NT2/D1 (cell line): Measurements from ENCODE around the gene FAM76B.
A peak's percentile ranks its signal among the peaks of the same experiment; 100 is the strongest.

Experiments
- DNase-seq: peaks from one replicate; pipeline ENCODE4 v3.0.0-alpha.2; 2011; ENCODE audit warnings: low read depth, low spot score
- H3K27me3 ChIP-seq: 2 replicates; pipeline ENCODE4 v1.6.0; 2011; ENCODE audit warnings: mild to moderate bottlenecking; ENCODE audit not compliant: insufficient read length, insufficient read depth
- H3K36me3 ChIP-seq: 2 replicates; pipeline ENCODE4 v1.6.1; 2011; ENCODE audit warnings: mild to moderate bottlenecking, low read length, mixed read lengths; ENCODE audit not compliant: insufficient read depth, insufficient read length
- H3K4me1 ChIP-seq: 2 replicates; pipeline ENCODE4 v1.5.1; 2011; ENCODE audit not compliant: insufficient read depth, insufficient read length
- H3K4me3 ChIP-seq: 2 replicates; pipeline ENCODE4 v1.5.1; 2011; ENCODE audit warnings: low read depth; ENCODE audit not compliant: insufficient read length
- H3K9ac ChIP-seq: 2 replicates; pipeline ENCODE4 v1.6.0; 2011; ENCODE audit warnings: low read depth; ENCODE audit not compliant: insufficient read length
- H3K9me3 ChIP-seq: 2 replicates; pipeline ENCODE4 v1.5.1; 2011; ENCODE audit warnings: mild to moderate bottlenecking, low read length; ENCODE audit not compliant: insufficient read depth
- SUZ12 ChIP-seq: IDR thresholded peaks from 2 replicates; pipeline ENCODE4 v1.6.1; 2011; ENCODE audit not compliant: insufficient read length, insufficient read depth; ENCODE audit errors: extremely low read depth
- YY1 ChIP-seq: IDR thresholded peaks from 2 replicates; pipeline ENCODE4 v1.6.1; 2011; ENCODE audit not compliant: insufficient read length, insufficient read depth
- ZNF274 ChIP-seq: IDR thresholded peaks from 2 replicates; pipeline ENCODE4 v1.6.1; 2011; ENCODE audit warnings: mild to moderate bottlenecking, low read depth, low read length

FAM76B gene

GRCh38 chr11:95776859-95777258, 12.7 kb downstream of the FAM76B start:
- TF ChIP-seq YY1: no peak
- TF ChIP-seq ZNF274: no peak
- TF ChIP-seq SUZ12: no peak
- Histone ChIP-seq H3K4me3 (no peak overlapping the region), H3K4me1 (no peaks in the 10 kb centered on the region), H3K9ac (no peak overlapping the region), H3K27me3 (no peaks in the 10 kb centered on the region), H3K36me3 (peaks cover 81% of the 10 kb centered on the region), H3K9me3 (no peaks in the 10 kb centered on the region)
- no peak for DNase-seq

GRCh38 chr11:95768521-95768920, 21.1 kb downstream of the FAM76B start:
- Histone ChIP-seq H3K9ac (no peak overlapping the region), H3K36me3 (peaks cover 15% of the 10 kb centered on the region), H3K4me1 (no peaks in the 10 kb centered on the region), H3K9me3 (no peaks in the 10 kb centered on the region), H3K27me3 (no peaks in the 10 kb centered on the region), H3K4me3 (no peak overlapping the region)
- no peak for DNase-seq
- TF ChIP-seq YY1: no peak
- no peak for TF ChIP-seq ZNF274
- TF ChIP-seq SUZ12: no peak

DNA sequence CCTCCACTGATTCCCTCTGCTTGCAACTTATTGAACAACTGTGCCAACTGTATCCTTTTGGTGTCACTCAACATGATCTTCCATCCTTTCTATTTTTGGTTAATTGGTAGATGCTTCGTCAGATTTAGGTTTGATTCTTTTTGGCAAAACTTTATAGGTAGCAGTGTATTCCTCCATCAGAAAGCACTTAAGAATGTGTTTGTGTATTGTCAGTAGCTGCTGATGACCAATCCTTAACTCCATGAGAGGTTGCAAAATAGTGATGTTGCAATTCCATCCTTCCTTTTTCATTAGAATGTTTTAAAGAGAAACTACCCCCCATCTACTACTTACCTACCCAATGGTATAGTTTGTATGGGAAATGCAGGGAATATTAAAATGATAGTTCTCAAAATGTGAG, 22.1 kb downstream of the FAM76B start:
- Histone ChIP-seq H3K4me1 (no peaks in the 10 kb centered on the region), H3K4me3 (no peak overlapping the region), H3K9me3 (no peaks in the 10 kb centered on the region), H3K27me3 (no peaks in the 10 kb centered on the region), H3K9ac (no peak overlapping the region), H3K36me3 (peaks cover 7% of the 10 kb centered on the region)
- no peak for TF ChIP-seq ZNF274
- TF ChIP-seq SUZ12: no peak
- no peak for DNase-seq

DNA sequence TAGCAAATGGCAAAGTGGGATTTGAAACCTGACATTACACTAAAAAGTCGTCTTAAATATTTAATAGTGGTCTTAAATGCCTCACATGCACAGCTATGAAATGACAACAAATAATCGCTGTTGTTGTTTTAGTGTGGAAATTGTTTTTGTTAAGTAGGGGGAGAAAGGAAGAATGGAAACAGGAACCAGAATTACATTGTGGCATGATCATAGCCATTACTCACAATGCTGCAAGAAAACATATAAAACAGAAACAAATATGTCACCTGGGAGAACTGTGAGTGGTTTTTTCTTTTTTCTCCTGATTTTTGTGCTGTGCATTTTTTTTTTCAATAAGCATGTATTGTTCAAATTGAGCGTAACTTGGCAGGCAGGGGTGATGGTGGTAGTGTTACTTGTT, 22.9 kb downstream of the FAM76B start:
- no peaks in the 10 kb centered on the region for H3K4me1 ChIP-seq
- H3K9ac ChIP-seq: no peak overlapping the region
- H3K27me3 ChIP-seq: no peaks in the 10 kb centered on the region
- no peak for DNase-seq
- no peaks in the 10 kb centered on the region for H3K9me3 ChIP-seq
- TF ChIP-seq ZNF274 (no peak), YY1 (no peak), SUZ12 (no peak)
- no peak overlapping the region for H3K4me3 ChIP-seq
- H3K36me3 ChIP-seq: peaks cover 6% of the 10 kb centered on the region

DNA sequence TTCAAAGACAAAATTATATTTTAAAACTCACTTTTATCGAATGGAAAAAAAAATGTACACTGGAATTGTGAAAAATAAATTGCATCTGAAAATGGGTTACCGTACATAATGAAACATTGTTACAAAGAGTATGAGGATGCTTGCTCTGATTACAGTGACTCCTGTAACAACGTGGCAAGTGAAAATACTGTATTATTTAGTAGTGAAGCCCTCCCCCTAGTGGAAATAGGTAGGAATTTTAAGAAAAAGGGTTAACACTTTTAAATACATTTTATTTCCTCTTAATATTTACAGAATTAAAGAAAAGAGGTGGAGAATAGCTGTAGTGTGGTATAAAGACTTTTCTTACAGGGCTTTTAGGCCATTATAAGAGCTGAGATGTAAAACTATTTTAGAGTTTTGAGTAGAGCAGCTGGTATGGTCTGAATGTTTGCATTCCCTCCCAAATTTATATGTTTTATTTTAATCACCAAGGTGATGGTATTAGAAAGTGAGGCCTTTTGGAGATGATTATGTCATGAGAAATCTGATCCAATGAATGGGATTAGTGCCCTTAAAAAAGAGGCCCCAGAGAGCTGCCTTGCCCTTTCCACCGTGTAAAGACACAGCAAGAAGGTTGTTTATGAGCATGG, 25.2 kb downstream of the FAM76B start:
- Histone ChIP-seq H3K9me3 (no peaks in the 10 kb centered on the region), H3K4me3 (no peak overlapping the region), H3K9ac (no peak overlapping the region), H3K27me3 (no peaks in the 10 kb centered on the region), H3K4me1 (peaks cover 2% of the 10 kb centered on the region), H3K36me3 (no peaks in the 10 kb centered on the region)
- no peak for TF ChIP-seq SUZ12
- peak; percentile 16 for DNase-seq

DNA sequence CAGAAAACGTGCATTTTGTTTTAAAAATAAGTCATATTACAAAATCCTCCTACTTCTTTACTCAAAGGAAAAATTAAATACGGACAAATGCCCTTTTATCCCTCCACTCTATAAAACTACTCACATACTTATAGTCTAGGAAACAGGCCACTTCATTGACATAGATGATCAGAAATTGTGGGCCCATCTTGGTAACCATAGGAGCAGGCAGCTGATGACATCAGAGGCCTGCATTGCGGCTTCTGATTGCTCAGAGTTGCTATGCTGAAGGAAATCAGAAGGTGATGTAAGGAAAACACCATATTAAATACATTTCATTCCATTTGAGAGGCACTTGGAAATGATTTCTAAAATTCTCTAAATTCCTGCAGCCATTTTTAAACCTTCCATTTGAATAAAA, 27.0 kb downstream of the FAM76B start:
- no peaks in the 10 kb centered on the region for H3K27me3 ChIP-seq
- peaks cover 2% of the 10 kb centered on the region for H3K4me1 ChIP-seq
- no peak overlapping the region for H3K9ac ChIP-seq
- no peak overlapping the region for H3K4me3 ChIP-seq
- no peaks in the 10 kb centered on the region for H3K36me3 ChIP-seq
- TF ChIP-seq SUZ12 (no peak), YY1 (no peak), ZNF274 (no peak)
- H3K9me3 ChIP-seq: no peaks in the 10 kb centered on the region
- DNase-seq: no peak

GRCh38 chr11:95760941-95761340, 28.6 kb downstream of the FAM76B start:
- Histone ChIP-seq H3K36me3 (no peaks in the 10 kb centered on the region), H3K4me3 (no peak overlapping the region), H3K27me3 (no peaks in the 10 kb centered on the region), H3K9ac (no peak overlapping the region), H3K9me3 (no peaks in the 10 kb centered on the region), H3K4me1 (peaks cover 2% of the 10 kb centered on the region)
- TF ChIP-seq ZNF274 (no peak), YY1 (no peak), SUZ12 (no peak)
- DNase-seq: no peak

DNA sequence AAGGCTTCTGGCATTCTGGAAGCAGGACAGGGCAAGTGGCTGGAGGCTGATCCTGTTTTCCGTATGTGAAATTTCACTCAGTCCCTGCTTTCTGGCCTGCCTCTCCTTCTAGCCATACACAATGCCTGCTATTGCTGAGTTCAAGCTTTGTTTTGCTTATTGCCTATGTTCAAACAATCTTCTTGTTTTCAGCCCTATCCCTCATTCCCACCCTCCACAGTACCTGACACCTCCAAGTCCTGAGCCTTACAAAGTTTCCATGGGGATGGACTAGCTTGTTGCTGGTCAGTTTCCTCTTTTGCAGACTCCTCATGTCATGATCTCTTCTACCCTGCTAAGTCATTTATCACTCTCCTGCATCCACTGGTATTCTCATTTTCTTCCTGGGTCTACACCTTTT, 38.1 kb downstream of the FAM76B start:
- TF ChIP-seq ZNF274: no peak
- TF ChIP-seq YY1: no peak
- no peak for TF ChIP-seq SUZ12
- H3K4me1 ChIP-seq: no peaks in the 10 kb centered on the region
- H3K27me3 ChIP-seq: no peaks in the 10 kb centered on the region
- no peak overlapping the region for H3K9ac ChIP-seq
- no peak overlapping the region for H3K4me3 ChIP-seq
- no peaks in the 10 kb centered on the region for H3K9me3 ChIP-seq
- no peaks in the 10 kb centered on the region for H3K36me3 ChIP-seq
- no peak for DNase-seq
